GM19438 (cell line): ENCODE measurements around the gene ALG8.
A peak's percentile ranks its signal among the peaks of the same experiment; 100 is the strongest.
"Not testable (repeated sequence)": the region's sequence is repeated elsewhere in the genome, so short reads cannot be mapped to it uniquely, and the experiment has no call there.

Source experiments
- ATAC-seq: cut with Tn5 transposase; IDR thresholded peaks from one replicate; pipeline ENCODE4 v1.9.1; 2021; ENCODE audit warnings: low read depth; ENCODE audit not compliant: unreplicated experiment

ALG8 gene

DNA sequence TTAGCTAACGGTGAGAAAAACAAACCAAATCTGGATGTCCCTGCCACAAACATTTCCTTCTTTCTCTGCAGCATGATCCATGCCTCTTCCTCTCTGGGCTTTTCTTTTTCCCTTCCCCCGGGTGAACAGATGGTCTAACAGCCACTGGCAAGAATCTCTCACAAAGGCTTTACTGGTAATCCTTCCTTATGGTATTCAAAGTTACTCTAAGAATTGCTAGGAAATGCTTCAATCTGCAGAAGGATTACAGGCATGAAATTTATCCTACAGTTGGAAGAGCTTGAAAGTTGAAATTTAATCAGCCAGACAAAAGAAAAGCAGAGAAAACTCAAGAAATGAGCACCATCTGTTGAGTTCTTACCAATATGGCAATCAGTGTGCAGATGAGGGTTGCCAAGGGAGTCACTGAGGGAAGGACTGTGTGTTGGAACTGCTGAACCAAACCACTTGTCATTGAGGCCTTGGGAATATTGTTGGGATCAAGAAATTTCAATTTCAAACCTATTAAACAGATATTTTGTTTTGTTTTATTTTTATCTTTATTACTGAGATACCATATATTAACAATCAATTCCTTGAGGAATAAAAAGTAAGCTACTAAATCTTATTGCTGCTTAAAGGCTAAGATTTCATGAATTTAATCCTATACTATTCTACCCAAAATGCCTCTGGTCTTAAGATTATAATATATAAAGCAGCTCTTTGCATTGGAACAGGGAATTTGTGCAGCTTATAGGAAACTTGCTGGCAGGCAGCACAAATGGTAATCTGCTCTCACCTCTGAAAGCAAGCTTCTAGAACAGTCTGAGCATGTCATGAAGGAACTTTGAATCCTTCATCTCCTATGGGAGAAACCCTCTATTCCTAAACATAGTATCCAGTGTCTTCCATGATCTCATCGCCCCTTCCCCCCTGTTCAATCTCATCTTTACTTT lies 30.1 kb downstream of the ALG8 start:
- no peak for ATAC-seq

DNA sequence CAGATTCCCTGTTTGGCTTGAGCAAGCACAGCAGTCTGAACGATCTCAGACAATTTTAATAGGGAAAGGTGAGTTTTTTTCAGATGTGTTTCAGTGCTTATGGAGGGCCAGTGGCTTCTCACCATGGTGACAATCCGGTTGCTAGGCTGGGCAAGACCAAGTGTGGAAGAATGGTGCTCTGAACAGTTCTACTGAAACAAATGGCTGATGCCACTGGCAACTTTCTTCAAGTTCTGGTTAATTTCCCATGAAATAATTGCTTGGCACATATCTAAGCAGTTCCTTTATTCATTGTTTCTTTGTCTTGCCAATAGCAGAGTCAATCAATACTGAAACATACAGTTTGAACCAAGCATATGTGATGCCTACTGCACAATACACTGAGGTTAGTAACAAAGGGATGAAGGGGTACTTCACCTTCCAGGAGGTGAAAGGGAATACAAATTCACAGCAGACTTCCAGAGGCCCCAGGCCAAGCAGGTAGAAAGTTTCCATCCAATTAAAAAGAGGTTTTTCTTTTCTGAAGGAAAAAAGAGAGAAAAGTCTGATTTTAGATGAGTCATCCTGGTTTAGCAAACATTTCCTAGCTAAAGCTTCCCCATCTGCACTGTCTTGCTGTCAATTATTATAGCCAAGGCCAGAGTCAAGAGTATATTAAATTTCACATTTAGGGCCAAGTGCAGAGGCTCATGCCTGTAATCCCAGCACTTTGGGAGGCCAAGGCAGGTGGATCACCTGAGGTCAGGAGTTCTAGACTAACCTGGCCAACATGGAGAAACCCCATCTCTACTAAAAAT lies 38.6 kb downstream of the ALG8 start:
- ATAC-seq: no peak

DNA sequence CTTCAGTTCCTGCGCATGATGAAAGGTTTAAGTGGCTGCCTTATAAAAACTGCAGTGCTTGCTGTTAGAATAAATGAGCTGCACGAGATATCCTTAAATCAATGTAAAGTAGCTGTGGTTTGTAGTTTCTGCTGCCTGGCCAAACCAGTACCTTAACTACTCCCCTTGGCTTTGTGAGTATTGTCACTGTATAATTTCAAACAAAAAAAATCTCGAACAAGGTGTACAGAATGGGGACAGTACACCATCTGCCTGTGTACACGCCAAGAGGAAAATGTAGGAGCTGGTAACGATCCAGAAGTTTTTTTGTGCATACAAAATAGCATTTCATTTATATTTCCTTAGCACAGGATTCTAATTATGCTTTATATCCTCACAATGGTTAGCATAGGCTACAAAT lies 39.2 kb downstream of the ALG8 start:
- ATAC-seq: no peak

DNA sequence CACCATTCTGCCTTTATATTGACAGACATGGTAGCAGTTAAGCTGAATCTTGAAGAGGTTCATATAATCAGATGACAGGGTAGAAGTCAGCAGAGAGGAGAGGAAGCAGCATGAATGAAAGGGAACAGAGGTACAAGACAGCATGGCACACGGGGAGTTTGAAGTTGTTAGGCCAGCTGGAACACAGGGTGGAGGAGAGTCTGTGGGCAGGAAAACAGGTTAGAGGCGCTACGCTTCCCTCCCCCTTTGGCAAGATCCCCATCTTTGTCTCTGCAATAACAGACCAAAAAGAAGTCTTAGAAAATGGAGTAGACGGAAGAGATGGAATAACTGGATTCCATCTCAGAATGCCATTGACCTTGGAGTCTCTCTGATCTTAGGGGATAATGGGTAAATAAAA lies 39.8 kb downstream of the ALG8 start:
- ATAC-seq: no peak

DNA sequence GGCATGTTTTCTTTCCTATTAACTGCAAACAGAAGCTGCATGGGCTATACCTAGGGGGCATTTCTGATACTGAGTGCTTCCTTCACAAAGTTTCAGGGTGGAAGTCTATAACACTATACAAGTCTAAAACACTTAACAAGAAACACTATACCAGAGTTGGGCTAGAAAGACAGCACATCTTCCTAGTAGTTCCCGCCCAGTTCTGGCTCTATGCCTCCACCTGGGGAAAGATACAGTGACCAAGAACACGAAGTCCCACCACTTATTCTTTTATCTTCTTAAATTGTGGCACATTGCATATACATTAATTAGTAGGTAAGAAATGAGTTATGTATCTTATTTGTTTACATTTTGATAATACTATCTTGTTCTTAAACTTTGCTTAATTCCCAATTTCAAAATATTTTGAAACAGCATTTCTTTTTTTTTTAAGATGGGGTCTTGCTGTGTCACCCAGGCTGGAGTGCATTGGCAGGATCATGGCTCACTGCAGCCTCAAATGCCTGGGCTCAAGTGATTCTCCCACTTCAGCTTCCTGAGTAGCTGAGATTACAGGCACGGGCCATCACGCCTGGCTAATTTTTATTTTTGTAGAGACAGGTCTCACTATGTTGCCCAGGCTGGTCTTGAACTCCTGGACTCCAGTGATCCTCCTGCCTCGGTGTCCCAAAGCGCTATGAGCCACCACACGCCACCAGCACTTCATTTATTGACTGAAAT lies 41.6 kb downstream of the ALG8 start:
- ATAC-seq: no peak

DNA sequence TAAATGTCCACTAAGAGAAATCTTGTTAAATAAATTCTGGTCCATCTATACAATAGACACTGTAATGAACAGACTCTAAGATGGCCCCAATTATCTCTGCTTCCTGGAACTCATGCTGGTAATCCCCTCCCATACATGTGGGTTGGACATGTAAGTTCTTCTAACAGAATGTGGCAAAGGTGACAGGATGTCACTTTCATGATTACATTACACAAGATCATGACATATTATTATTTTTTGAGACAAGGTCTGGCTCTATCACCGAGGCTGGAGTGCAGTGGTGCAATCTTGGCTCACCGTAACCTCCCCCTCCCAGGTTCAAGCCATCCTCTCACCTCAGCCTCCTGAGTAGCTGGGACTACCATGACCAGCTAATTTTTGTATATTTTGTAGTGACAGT lies 45.2 kb downstream of the ALG8 start:
- ATAC-seq: no peak

DNA sequence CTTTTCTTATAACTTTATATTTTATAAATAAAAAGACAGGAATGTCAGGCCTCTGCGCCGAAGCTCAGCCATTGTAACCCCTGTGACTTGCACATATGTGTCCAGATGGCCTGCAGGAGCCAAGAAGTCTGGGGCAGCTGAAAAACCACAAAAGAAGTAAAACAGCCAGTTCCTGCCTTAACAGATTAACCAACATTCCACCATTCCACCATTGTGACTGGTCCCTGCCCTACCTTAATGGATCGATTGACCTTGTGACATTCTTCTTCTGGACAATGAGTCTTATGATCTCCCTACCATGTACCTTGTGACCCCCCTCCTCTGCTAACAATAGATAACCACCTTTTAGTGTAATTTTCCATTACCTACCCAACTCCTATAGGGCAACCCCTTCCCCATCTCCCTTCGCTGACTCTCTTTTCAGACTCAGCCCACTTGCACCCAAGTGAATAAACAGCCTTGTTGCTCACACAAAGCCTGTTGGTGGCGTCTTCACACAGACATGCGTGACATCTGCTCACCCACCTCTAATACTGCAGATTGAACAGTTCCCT lies 52.8 kb downstream of the ALG8 start:
- not testable (repeated sequence) for ATAC-seq

DNA sequence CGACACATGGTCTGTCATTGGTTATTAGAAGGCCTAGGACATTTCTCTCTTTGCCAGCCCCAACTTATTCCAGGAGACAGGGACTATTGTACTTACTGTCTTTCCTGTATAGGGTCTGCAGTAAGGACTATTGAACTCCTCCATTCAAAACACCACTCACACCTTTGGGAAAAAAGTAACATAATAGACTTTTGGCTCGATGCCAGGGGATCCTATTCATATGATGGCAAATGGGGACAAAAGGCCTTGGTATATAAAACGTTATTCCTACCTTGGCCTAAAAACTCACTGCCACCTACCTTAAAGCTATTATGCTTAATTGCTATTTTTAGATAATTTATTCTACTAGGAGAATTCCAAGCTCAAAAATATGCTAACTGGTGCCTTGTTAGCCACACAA lies 53.5 kb downstream of the ALG8 start:
- no peak for ATAC-seq

DNA sequence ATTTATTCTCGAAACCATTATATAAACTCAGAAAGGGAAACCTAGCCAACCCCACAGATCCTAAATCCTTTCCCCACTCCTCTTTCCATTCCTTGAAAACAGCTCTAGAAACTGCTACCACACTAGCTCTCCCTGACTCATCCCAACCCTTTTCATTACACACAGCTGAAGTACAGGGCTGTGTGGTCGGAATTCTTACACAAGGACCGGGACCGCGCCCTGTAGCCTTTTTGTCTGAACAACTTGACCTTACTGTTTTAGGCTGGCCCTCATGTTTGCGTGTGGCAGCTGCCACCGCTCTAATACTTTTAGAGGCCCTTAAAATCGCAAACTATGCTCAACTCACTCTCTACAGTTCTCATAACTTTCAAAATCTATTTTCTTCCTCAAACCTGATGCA lies 54.9 kb downstream of the ALG8 start:
- ATAC-seq: not testable (repeated sequence)

DNA sequence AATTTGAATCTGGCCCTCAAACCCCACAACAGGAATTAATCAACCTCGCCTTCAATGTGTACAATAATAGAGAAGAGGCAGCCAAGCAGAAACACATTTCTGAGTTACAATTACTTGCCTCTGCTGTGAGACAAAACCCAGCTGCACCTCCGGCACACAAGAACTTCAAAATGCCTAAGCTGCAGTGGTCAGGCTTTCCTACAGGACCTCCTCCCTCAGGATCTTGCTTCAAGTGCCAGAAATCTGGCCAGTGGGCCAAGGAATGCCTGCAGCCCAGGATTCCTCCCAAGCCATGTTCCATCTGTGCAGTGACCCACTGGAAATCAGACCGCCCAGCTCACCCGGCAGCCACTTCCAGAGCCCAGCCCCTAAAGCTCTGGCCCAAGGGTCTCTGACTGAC lies 56.4 kb downstream of the ALG8 start:
- ATAC-seq: no peak

DNA sequence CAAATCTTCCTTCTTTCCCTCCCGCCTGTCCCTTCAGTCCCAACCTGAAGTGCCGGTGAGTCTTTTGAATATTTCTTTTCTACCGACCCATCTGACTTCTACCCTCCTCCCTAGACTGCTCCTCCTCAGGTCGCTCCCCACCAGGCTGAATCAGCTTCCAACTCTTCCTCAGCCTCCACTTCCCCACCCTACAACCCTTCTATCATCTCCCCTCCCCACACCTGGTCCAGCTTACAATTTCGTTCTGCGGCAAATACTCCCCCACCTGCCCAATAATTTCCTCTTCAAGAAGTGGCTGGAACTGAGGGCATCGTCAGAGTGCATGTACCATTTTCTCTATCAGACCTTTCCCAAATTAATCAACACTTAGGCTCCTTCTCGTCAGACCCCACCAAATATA lies 57.3 kb downstream of the ALG8 start:
- no peak for ATAC-seq

DNA sequence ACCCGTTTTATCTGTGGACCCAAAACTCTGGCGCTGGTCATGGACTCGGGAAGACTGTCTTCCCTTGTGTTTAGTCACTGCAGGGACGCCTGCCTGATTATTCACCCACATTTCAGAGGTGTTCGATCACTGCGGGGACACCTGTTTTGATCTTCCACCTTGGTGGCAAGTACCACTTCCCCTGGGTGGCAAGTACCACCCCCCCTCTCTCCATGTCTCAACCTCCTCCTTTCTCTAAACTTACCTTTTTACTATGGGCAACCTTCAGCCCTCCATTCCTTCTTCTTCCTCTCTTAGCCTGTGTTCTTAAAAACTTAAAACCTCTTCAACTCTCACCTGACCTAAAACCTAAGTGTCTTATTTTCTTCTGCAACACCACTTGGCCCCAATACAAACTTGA lies 57.8 kb downstream of the ALG8 start:
- no peak for ATAC-seq

DNA sequence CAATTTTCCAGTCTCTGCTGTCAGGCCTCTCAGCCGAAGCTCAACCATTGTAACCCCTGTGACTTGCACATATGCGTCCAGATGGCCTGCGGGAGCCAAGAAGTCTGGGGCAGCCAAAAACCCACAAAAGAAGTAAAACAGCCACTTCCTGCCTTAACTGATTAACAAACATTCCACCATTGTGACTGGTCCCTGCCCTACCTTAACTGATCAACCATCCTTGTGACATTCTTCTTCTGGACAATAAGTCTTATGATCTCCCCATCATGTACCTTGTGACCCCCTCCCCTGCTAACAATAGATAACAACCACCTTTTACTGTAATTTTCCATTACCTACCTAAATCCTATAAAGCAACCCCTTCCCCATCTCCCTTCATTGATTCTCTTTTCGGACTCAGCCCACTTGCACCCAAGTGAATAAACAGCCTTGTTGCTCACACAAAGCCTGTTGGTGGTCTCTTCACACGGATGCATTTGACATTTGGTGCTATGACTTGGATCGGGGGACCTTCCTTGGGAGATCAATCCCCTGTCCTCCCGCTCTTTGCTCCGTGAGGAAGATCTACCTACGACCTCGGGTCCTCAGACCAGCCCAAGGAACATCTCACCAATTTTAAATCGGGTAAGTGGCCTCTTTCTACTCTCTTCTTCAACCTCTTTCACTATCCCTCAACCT lies 58.5 kb downstream of the ALG8 start:
- ATAC-seq: no peak

DNA sequence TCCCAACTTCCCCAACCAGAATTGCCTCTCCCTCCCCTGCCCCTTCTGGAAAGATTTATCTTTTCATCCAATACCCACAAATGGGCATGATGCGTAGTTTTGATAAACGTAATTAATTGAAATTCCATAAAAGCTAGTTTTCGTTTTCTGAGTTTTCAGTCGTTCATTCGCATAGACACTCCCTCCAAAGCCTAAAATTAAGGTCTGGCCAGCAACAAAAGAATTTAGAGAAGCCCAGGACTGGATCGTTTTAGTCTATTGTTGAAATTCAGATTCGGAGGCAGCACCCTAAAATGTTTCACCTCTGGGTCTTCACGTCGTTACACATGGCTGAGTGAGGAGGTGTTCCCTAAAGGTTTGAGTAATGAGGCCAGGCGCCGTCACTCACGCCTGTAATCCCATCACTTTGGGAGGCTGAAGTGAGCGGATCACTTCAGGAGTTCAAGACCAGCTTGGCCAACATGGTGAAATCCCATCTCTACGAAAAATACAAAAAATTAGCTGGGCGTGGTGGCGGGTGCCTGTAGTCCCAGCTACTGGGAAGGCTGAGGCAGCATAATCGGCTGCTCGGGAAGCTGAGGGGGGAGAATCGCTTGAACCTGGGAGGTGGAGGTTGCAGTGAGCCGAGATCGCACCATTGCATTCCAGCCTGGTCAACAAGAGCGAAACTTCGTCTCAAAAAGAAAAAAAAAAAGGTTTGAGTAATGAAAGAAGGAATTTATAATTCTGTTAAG lies 59.2 kb downstream of the ALG8 start:
- no peak for ATAC-seq

DNA sequence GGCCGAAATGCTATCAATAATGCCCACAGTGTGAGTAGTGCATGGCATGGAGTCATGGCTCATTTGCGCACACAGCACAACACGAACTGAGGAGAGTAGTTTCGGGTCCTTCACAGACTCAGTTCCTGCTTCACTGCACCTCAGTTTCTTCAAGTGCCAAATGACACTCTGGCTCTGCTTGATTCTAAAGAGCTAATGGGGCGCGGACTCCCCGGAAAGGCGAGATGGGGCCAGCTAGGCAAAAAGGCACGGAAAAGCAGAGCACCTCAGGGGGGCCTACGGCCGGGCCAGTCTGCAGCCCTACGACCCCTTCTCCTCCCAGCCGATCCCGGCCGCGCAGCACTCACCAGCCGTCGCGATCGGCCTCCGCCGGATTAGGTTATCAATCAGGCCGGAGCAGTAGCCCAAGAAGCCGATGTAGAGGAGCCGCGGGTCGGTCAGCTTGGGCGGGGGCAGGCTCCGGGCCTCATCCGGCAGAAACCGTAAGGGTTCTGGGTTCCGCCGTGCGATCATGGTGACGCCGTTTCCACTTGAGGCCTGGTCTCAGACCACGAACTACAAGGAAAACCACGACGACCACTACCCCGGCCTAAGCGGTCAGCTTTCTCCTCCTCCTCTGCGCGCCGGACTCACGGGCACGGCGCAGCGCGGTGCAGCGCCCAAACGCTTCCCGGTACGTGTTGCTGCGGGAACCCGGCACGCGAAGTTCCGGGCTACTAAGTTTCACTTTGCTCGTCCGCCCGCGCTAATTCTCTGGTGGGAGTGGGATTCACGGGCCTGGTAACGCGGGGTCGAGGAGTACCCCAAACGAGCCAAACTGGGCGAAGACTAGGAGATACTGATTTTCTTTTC lies 60.0 kb downstream of the ALG8 start, which contains the start of gene NDUFC2:
TSS of gene NDUFC2 (minus strand) at position 631 of the 852 bp plus-strand sequence. CDS start at position 513, 118 bp downstream.
- ATAC-seq: peak; percentile 87

DNA sequence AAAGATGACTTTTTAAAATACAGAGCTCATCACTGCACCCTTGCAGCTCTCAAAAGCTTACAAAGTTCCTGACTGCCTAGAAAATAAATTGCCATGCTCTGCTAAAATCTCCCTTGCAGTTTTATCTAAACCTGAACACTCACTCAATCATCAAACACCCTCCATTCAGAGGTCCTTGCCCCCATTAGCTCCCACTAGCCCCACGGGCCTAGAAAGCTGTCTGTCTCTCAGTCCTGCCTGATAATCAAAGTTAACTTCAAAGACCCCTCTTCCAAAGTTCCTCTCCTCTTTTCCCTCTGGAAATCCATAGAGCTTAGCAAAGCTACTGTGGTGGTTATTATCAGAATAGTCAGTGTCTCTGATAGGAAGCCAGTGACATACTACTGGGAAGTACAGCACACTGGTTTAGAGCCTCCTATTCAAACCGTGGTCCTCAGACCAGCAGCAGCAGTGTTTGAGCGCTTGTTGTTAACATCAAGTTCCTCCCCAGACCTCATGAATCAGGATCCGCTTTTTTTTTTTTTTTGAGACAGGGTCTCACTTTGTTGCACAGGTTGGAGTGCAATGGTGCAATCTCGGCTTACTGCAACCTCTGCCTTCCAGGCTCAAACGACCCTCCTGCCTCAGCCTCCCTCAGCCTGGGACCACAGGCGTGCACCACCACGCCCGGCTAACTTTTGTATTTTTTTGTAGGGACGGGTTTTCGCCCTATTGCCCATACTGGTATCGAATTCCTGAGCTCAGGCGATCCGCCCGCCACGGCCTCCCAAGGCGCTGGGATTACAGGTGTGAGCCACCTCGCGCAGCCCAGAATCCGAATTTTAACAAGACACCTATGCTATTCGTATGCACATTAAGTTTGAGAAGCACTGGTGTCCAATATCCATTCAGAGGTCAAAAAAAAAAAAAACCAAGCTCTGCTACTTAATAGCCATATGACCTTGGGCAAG lies 60.9 kb downstream of the ALG8 start:
- no peak for ATAC-seq

DNA sequence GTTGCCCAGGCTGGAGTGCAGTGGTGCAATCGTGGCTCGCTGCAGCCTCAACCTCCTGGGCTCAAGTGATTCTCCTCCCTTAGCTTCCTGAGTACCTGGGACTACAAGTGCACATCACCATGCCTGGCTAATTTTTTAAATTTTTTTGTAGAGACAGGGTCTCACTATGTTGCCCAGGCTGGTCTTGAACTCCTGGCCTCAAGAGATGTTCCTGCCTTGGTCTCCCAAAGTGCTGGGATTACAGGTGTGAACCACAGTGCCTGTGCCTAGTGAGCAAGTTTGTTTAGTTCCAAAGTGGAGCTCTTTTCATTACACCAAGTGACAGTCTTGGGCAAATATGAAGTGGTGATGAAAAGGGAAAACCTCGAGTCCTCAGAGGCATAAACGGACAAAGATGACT lies 61.8 kb downstream of the ALG8 start:
- ATAC-seq: not testable (repeated sequence)
